SK-N-SH (cell line): ENCODE results near the gene WWOX.

Experiments
- CHD2 ChIP-seq: fragments of 150-350 bp; IDR thresholded peaks from 2 replicates; pipeline ENCODE4 v1.6.1; 2018; ENCODE audit warnings: low read length; ENCODE audit not compliant: partially characterized antibody
- CTCF ChIP-seq: fragments of 200-600 bp; sonication (generic); IDR thresholded peaks from 2 replicates; pipeline ENCODE4 v1.6.1; 2017; ENCODE audit warnings: antibody characterized with exemption, mild to moderate bottlenecking, moderate library complexity
- EP300 ChIP-seq, 2 experiments: IDR thresholded peaks; 2 replicates each; pipeline versions ENCODE4 v1.4.0 to v1.6.1; 2012; ENCODE audit warnings: borderline replicate concordance in 1 of 2, low read depth in 1 of 2, low read length in 1 of 2
- MXI1 ChIP-seq: IDR thresholded peaks from 2 replicates; pipeline ENCODE4 v1.6.1; 2012; ENCODE audit warnings: mild to moderate bottlenecking, low read depth, low read length, improper control_type of control experiment
- SIN3A ChIP-seq: IDR thresholded peaks from 2 replicates; pipeline ENCODE4 v1.6.1; 2012; ENCODE audit warnings: low read depth, mild to moderate bottlenecking, low read length, moderate library complexity, borderline replicate concordance
- TAF1 ChIP-seq: IDR thresholded peaks from 2 replicates; pipeline ENCODE4 v1.6.1; 2012; ENCODE audit warnings: low read depth, mild to moderate bottlenecking, low read length, moderate library complexity, borderline replicate concordance

- no peak for TF ChIP-seq CTCF
- no peak for TF ChIP-seq SIN3A
- TF ChIP-seq EP300 (IDR thresholded peaks at IDR 0.05; ENCODE audit: borderline replicate concordance in 1 of 2, low read depth in 1 of 2, low read length in 1 of 2): no peak
- TF ChIP-seq TAF1: no peak
- TF ChIP-seq CHD2: no peak
- no peak for TF ChIP-seq MXI1
These were observed 508.0 kb downstream of the WWOX start for GRCh38 chr16:78607465-78607864.
